Mucosa of gallbladder (tissue), 1 donor: ENCODE measurements around the gene CTIF. TPM values are rescaled to one million over a fixed set of nuclear protein-coding genes. Genes with fewer than 3 reads are reported as not detected.
"Not testable (repeated sequence)": the region's sequence is repeated elsewhere in the genome, so short reads cannot be mapped to it uniquely, and the experiment has no call there.

ENCODE experiments used
- DNase-seq: peaks from one replicate; pipeline ENCODE4 v3.0.0-alpha.2; 2020; ENCODE audit warnings: low spot score
- total RNA-seq: library from RNA; stranded (reverse); gene quantifications from one replicate; pipeline ENCODE4 v1.2.1, GENCODE V29; 2021
- donor health status: DM: no; HTN: no; CAD: no.

The CTIF gene
- total RNA-seq = 101 TPM

DNA sequence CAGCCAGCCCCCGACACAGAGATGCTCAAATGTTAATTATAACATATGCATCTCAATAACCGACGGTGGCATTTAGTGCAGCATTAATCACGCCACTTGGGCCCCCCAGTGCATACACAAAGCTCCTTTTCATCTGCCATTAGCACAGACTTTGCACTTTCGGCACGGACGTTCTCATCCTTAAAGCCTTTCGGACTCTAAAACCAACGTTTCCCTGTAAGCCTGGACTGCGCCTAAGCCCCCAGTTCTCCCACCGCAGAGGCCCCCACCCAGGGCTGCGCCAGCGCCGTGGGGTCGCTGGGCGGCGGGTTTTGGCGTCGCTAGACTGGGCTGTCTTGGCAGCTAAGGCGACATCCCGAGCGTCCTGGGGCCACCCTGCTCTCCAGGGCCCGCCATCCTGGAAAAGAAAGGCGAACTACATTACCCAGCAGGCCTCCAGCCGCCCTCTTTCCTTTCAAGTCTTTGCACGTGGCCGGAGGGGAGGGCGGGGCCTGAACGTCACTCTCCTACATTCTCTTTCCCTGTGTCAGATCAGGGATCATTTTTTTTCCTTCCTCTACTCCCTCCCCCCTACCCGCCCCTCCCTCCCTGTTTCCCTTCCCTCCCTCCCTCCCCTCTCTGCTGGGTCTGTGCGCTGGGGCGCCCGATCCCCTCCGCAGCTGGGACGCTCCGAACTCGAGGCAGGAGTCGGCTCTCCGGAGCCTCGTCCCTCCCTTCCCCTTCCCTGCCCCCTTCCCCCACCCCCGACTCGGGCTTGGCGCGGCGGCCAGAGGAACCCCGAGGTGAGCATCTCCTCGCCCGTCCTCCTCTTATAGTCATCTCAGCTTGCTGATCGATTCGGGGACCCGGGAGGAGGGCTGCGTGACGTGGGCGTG, at the start of gene CTIF:
CTIF (plus strand) TSS at position 501 of the 875 bp plus-strand sequence. CDS start 80,535 bp downstream, outside the sequence.
- peak; percentile 96 for DNase-seq

DNA sequence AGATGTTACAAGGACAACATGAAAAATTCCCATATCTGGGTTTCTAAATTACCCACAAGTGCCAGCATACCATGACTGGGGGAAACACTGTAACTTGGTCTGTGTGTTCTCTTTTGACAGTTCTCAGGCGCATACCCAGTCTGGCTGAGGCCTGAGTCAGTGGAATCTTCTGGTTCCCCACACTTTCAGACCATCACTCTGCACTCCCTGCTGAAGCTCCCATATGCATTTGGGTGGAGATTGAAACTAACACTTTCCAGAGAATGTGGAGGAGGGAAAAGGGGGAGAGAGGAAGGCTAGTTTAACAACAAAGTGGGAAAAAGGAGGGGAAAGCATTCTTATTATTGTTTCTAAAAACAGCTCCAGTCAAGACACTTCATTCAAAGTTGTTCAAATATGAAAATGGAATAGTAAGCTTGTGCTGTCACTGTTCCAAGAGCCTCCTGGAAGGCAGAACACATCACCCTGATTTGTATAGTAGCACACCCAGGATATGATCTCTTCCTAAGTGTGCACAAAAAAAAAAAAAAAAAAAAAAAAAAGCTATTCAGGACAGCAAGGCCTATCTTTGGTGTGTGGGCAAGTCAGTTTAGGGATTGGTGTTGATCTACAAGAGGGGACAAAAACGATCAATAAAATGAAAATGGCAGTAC, 48.1 kb upstream of the CTIF start:
- no peak for DNase-seq

GRCh38 chr18:48492880-48493279, 46.0 kb upstream of the CTIF start:
- DNase-seq = no peak

DNA sequence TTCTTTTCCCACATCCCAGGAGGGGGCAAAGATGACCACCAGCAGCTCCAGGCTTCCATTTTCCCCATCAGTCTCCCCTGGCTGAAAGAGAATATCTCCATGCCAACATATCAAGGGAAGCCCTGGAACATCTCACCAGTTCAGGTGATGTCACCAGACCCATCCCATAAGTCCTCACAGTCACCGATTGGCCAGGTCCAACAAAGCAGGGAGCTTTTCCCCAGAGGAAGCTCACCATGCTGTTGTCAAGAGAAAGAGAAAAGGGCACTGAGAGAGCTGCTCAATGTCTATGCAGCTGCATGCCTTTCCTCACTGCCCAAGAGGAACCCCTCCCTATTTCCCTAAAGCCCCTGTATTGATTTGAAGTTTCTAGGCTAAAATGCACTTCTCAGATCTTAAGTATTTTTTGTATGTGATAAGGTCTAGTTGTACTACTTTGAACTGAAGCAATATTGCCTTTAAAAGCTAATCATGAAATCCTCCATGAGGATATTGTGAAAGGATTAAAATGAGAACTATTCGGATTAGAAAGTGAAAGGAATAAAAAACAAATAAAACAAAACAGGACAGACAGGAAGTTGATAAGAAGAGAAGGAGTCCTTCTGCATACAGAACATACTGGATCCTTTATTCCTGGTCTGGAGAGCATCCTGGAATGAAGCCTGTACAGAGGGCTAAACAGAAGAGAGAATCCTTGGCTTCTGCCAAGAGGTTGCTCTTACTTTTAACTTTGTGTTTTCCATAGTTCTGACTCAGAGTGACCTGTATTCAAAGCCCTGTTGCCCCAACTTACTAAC, 45.2 kb upstream of the CTIF start:
- no peak for DNase-seq

- no peak for DNase-seq
These were observed 41.0 kb upstream of the CTIF start for GRCh38 chr18:48497863-48498262.

DNA sequence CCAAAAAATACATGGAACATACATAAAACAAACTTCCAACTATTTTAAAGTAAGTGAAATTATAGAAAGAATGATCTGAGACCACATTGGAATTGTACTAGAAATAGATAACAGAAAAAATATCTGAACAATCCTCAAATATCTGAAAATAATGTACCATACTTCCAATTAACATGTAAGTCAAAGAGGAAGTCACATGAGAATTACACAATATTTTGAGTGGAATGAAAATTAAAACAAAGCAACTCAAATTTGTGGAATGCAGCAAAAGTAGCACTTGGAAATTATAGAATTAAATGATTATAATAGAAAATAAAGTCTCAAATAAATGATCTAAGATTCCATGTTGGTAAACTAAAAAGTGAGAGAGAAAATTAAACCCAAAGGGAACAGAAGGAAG, 38.3 kb upstream of the CTIF start:
- DNase-seq = no peak

DNA sequence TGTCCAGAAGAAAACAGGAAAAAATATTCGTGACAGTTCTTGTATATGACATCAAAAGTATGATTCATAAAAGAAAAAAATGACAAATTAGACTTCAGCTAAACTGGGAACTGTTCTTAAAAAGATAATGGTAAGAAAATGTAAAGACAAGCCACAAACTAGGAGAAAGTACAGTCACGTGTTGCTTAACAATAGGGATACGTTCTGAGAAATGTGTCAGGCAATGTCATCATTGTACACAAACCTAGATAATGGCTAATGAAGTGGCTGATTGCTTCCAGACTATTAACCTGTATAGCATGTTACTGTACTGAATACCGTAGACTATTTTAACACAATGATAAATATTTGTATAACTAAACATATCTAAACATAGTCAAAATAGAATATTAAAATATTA, 35.9 kb upstream of the CTIF start:
- no peak for DNase-seq

DNA sequence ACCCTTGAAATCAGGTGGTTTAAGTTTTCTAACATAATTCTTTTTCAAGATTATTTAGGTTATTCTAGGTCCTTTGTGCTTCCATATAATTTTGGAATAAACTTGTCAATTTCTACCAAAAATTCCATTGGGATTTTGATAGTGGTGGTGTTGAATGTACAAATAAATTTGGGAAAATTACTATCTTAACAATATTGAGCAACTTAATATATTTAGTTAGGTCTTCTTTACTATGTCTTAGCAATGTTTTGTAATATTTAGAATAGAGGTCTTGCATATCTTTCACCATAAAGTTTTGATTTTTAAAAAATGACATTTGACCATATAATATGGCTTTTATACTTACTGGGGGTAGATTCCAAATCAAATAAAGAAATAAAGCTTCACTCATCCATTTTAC, 34.0 kb upstream of the CTIF start:
- no peak for DNase-seq

- DNase-seq = not testable (repeated sequence)
These were observed 31.8 kb upstream of the CTIF start for GRCh38 chr18:48506983-48507568.

DNA sequence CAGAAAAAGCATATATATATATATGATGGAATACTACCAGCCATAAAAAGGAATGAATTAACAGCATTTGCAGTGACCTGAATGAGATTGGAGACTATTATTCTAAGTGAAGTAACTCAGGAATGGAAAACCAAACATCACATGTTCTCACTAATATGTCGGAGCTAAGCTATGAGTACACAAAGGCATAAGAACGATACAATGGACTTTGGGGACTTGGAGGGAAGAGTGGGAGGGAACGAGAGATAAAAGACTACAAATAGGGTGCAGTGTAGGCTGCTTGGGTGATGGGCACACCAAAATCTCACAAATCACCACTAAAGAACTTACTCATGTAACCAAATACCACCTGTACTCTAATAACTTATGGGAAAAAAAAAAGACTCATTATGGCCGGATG, 26.3 kb upstream of the CTIF start:
- not testable (repeated sequence) for DNase-seq

DNA sequence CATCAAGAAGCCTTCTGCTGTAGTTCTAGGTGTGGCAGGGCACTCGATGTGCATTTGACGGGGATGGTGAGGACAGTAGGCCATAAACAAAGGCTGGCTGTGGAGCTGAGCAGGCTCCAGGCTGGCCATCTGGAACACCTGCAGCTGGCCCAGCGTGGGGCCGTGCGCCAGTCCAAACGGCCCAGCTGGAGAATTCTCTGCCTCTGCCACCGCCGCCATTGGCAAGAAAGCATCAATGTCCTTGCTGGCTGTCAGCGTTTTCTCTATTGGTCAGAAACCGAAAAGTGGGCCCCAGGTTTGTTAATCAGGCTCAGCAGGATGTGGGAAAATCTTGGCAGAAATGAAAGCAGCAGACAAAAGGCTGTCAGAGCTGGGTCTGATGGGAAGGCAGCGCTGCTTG, 24.0 kb upstream of the CTIF start:
- no peak for DNase-seq

DNA sequence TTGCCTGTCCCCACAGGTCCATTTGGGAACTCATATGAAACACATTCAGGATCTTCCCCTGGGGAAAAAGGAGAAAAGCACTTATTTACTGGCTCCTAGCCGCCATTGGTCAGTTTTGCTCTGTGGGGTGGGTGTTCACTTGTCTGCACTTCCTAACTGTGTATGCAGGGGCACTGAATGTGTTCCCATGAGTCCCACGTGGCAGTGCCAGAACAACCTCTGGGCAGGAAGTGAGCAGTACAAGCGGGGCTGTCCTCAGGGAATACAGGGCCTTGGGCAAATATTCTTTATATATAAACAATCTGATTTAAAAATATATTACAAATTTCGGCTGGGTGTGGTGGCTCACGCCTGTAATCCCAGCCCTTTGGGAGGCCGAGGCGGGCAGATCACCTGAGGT, 21.8 kb upstream of the CTIF start:
- no peak for DNase-seq

DNA sequence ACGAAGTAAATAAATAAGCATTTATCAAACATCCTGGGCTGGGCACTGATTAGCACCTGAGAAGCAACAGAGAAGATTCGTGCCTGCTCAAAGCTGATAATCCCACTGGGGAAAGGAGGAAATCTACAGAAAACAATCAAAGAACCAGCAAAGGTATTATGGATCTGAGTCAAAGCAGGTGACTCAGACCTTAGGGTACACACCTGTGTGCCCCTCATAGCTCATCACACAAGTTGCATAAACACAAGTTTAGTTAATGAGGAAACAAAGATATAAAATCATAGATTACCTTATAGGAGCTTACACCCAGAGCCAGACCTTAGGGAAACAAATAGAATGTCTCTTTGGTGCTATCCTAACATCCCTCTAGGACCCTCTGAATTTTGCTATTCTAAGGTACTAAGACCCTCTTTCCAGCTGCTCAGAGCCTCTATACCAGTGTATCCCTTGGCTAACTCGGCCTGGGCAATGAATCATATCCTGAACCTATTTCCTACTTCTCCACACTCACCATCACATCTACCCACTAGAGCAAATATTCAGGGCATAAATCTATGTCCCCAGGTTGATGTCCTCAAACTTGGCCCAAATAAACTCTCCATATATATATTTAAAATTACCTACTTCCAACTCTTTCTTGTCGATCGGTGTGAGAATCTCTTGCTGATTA, 19.3 kb upstream of the CTIF start:
- DNase-seq = no peak

DNA sequence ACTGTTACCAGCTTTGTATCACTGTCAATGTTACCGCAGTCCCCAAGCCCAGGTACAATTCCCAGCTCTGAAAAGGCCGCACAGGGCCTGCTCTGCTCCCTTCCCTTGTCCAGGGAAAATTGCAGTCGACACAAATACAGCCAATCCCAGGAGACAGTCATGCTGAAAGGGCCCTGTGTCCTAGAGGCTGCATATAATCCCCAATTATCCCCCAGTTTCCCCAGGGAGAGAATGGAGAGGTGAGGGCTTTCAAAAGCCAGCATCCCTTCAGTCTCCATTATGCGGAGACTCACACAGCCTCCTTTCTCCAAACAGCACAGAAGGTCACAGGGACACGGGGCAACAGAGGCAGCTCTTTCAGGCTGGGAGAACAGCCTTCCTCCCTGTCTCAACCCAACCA, 17.1 kb upstream of the CTIF start:
- DNase-seq = no peak

DNA sequence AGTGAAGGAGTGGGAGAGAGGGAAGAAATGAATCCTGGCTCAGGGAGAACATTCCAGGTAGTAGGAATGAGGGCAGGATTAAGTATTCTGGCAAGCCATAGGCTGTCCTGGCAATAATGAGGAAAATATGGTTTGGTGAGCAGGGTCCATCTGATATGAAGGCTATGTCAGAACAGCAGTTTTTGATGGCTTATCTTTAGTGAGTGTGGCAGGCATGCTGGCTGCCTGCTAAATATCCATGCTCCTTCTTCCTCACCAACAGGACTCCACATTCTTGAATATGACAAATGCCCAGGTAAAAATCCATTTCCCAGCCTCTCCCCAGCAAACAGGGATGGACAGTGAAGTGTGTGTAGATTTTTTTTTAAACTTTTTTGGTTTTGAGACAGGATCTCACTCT, 13.2 kb upstream of the CTIF start:
- no peak for DNase-seq

DNA sequence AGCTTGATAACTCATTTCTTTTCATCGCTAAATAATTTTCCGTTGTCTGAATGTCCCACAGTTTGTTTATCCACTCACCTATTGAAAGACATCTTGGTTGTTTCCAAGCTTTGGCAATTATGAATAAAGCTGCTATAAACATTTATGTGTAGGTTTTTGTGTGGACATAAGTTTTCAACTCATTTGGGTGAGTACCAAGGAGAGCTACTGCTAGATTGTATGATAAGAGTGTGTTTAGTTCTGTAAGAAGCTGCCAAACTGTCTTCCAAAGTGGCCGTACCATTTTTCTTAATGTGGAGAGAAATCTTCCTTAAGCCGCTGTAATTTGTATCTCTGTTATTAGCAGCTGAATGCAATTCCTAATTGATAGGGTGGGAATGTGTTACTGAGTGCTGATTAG, 11.4 kb upstream of the CTIF start:
- no peak for DNase-seq

GRCh38 chr18:48528861-48529260, 10.0 kb upstream of the CTIF start:
- no peak for DNase-seq

GRCh38 chr18:48529796-48530195, 9.0 kb upstream of the CTIF start:
- no peak for DNase-seq

DNA sequence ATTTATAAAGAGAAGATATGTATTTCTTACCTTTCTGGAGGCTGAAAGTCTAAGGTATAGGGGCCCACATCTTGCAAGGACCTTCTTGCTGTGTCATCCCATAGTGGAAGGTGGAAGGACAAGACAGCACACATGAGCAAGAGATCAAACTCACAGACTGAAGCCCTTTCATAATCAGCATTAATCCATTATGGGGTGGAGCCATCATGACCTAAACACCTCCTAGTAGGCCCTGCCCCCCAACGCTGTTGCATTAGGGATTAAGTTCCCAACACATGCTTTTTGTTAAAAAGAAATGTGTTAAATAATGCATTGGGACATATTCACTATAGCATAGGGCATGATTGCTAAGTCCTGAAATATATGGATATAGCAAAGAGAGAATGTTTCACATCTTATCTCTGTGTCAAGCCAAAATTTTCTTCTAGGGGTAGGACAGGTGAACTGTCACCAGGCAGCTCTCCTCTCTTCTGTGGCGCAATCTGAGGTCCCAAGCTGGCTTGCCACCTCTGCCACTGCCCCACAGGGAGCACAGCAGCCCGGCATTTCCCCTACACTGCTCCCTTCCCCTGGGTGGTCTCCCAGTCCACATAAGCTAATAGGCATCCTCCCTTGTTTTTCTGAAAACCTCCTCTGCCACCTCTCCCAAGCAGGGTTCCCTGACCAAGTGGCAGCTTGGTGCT, 8.3 kb upstream of the CTIF start:
- no peak for DNase-seq

GRCh38 chr18:48531082-48531403, 7.8 kb upstream of the CTIF start:
- DNase-seq = no peak

DNA sequence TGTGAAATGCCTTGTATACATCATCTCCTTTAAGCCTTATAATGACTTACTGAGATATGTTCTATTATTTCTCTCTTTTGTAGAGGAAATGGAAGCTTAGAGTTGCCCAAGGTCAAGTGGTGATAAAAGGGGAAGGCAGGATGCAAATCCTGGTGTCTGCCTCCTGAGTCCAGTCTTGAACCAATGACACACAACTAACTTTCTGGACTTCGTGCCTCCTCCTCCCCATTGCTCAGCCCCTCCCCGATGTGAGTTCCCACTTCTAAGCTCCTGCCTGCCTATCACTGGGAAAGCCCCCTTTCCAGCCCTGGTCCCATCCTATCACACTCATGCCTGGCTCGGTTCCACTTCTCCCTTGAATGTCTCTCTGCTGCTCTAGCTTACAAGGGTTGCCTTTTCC, 6.9 kb upstream of the CTIF start:
- DNase-seq = no peak
